Activated T-helper 2 cell treated with anti-CD3 and anti-CD28 coated beads, Interferon-gamma antibody, Interleukin-2, Interleukin-4, amounts not matched to agents 10 μg/mL and 5 μg/mL and 100 μg/mL, durations not matched to agents 14 hours and 24 hours and 36 hours (primary cell): Measurements from ENCODE around the gene MC1R. TPM values are rescaled to one million over a fixed set of nuclear protein-coding genes. Genes with fewer than 3 reads are reported as not detected.
"Not testable (repeated sequence)": the region's sequence is repeated elsewhere in the genome, so short reads cannot be mapped to it uniquely, and the experiment has no call there.

Source experiments
- DNase-seq: peaks from one replicate; pipeline ENCODE4 v3.0.0; 2021; ENCODE audit warnings: low spot score
- H3K27ac Mint-ChIP-seq: one replicate; pipeline ENCODE4 v1.8.0; 2021; ENCODE audit warnings: mixed read lengths
- H3K27me3 Mint-ChIP-seq: one replicate; pipeline ENCODE4 v1.8.0; 2021; ENCODE audit warnings: low read depth, mixed read lengths
- H3K36me3 Mint-ChIP-seq: one replicate; pipeline ENCODE4 v1.8.0; 2021; ENCODE audit warnings: low read depth, mixed read lengths
- H3K4me1 Mint-ChIP-seq: one replicate; pipeline ENCODE4 v1.8.0; 2021; ENCODE audit warnings: low read depth, mixed read lengths
- H3K4me3 Mint-ChIP-seq: one replicate; pipeline ENCODE4 v1.8.0; 2021; ENCODE audit warnings: low read depth, mild to moderate bottlenecking, moderate library complexity, mixed read lengths
- H3K9me3 Mint-ChIP-seq: one replicate; pipeline ENCODE4 v1.8.0; 2021; ENCODE audit warnings: mixed read lengths
- intact Hi-C: fragments of 100-400 bp; cut with micrococcal nuclease; formaldehyde crosslinking; loops from one replicate; pipeline ENCODE4 v1.15.1; 2023
- total RNA-seq: library from RNA; stranded (reverse); gene quantifications from 2 replicates; pipeline ENCODE4 v1.2.3, GENCODE V29; 2022

MC1R gene
- total RNA-seq: 5.8 and 6.2 TPM in 2 replicates

- Mint-ChIP-seq H3K27me3 (peaks cover 17% of the 10 kb centered on the region), H3K27ac (peak within 1 kb of the TSS; percentile 55), H3K9me3 (no peaks in the 10 kb centered on the region), H3K4me3 (peak within 1 kb of the TSS; percentile 65), H3K4me1 (peaks cover 29% of the 10 kb centered on the region), H3K36me3 (peaks cover 18% of the 10 kb centered on the region)
- intact Hi-C loops: no loop called here
- DNase-seq: no peak
These were observed at the start of gene MC1R for GRCh38 chr16:89918453-89919347. MC1R (plus strand) TSS chr16:89918862; CDS start chr16:89919259, 397 bp downstream.

- Mint-ChIP-seq H3K36me3 (peaks cover 19% of the 10 kb centered on the region), H3K4me1 (peaks cover 3% of the 10 kb centered on the region), H3K9me3 (peaks cover 2% of the 10 kb centered on the region), H3K27me3 (no peaks in the 10 kb centered on the region), H3K27ac (no peak overlapping the region), H3K4me3 (no peak overlapping the region)
- no peak for DNase-seq
- intact Hi-C loops: no loop called here
These were observed 48.8 kb upstream of the MC1R start for GRCh38 chr16:89869911-89870310.

- H3K36me3 Mint-ChIP-seq: peaks cover 20% of the 10 kb centered on the region
- H3K4me1 Mint-ChIP-seq: peaks cover 7% of the 10 kb centered on the region
- intact Hi-C loops: no loop called here
- peaks cover 7% of the 10 kb centered on the region for H3K9me3 Mint-ChIP-seq
- no peaks in the 10 kb centered on the region for H3K27me3 Mint-ChIP-seq
- no peak overlapping the region for H3K4me3 Mint-ChIP-seq
- no peak overlapping the region for H3K27ac Mint-ChIP-seq
- no peak for DNase-seq
These were observed 48.2 kb upstream of the MC1R start for GRCh38 chr16:89870440-89870839.

- H3K27me3 Mint-ChIP-seq: no peaks in the 10 kb centered on the region
- H3K27ac Mint-ChIP-seq: no peak overlapping the region
- peaks cover 25% of the 10 kb centered on the region for H3K36me3 Mint-ChIP-seq
- peaks cover 7% of the 10 kb centered on the region for H3K9me3 Mint-ChIP-seq
- peaks cover 7% of the 10 kb centered on the region for H3K4me1 Mint-ChIP-seq
- no peak for DNase-seq
- intact Hi-C loops: no loop called here
- peak overlapping the region; percentile 17 for H3K4me3 Mint-ChIP-seq
These were observed 46.8 kb upstream of the MC1R start for GRCh38 chr16:89871895-89872294.

GRCh38 chr16:89873109-89873971 is 45.3 kb upstream of the MC1R start, which contains the start of gene TCF25:
TCF25 (plus strand) TSS chr16:89873592; CDS start chr16:89873668, 76 bp downstream.
- intact Hi-C loops: loop anchor here (1.0 kb wide), 1 partner anchor 9 kb away; no protein-coding TSS in a partner anchor
- DNase-seq: peak; percentile 84
- Mint-ChIP-seq H3K27me3 (no peaks in the 10 kb centered on the region), H3K4me1 (peaks cover 7% of the 10 kb centered on the region), H3K9me3 (peaks cover 7% of the 10 kb centered on the region), H3K36me3 (peaks cover 27% of the 10 kb centered on the region), H3K27ac (peak within 1 kb of the TSS; percentile 99), H3K4me3 (peak within 1 kb of the TSS; percentile 93)

- H3K36me3 Mint-ChIP-seq: peaks cover 34% of the 10 kb centered on the region
- peak; percentile 90 for DNase-seq
- H3K9me3 Mint-ChIP-seq: peaks cover 7% of the 10 kb centered on the region
- H3K27ac Mint-ChIP-seq: peak overlapping the region; percentile 99
- H3K27me3 Mint-ChIP-seq: no peaks in the 10 kb centered on the region
- H3K4me3 Mint-ChIP-seq: peak overlapping the region; percentile 93
- H3K4me1 Mint-ChIP-seq: peaks cover 7% of the 10 kb centered on the region
- intact Hi-C loops: loop anchor here (1.0 kb wide), 1 partner anchor 10 kb away; no protein-coding TSS in a partner anchor
These were observed 44.5 kb upstream of the MC1R start for GRCh38 chr16:89873972-89874689.

- DNase-seq, H3K27me3 Mint-ChIP-seq, H3K4me3 Mint-ChIP-seq, H3K9me3 Mint-ChIP-seq, H3K27ac Mint-ChIP-seq, intact Hi-C loops, H3K4me1 Mint-ChIP-seq: not testable (repeated sequence)
- peaks cover 60% of the 10 kb centered on the region for H3K36me3 Mint-ChIP-seq
These were observed 39.5 kb upstream of the MC1R start for GRCh38 chr16:89879123-89879522.

- DNase-seq: no peak
- H3K9me3 Mint-ChIP-seq: no peaks in the 10 kb centered on the region
- H3K4me3 Mint-ChIP-seq: no peak overlapping the region
- H3K27me3 Mint-ChIP-seq: no peaks in the 10 kb centered on the region
- intact Hi-C loops: no loop called here
- H3K36me3 Mint-ChIP-seq: peaks cover 61% of the 10 kb centered on the region
- no peak overlapping the region for H3K27ac Mint-ChIP-seq
- H3K4me1 Mint-ChIP-seq: no peaks in the 10 kb centered on the region
These were observed 37.9 kb upstream of the MC1R start for GRCh38 chr16:89880477-89881367.

GRCh38 chr16:89881368-89881730 is 37.3 kb upstream of the MC1R start:
- H3K36me3 Mint-ChIP-seq: peaks cover 60% of the 10 kb centered on the region

GRCh38 chr16:89883346-89884040 is 35.2 kb upstream of the MC1R start:
- H3K9me3 Mint-ChIP-seq: no peaks in the 10 kb centered on the region
- no peak overlapping the region for H3K4me3 Mint-ChIP-seq
- DNase-seq: no peak
- peaks cover 66% of the 10 kb centered on the region for H3K36me3 Mint-ChIP-seq
- intact Hi-C loops: no loop called here
- no peaks in the 10 kb centered on the region for H3K4me1 Mint-ChIP-seq
- no peak overlapping the region for H3K27ac Mint-ChIP-seq
- H3K27me3 Mint-ChIP-seq: no peaks in the 10 kb centered on the region

More at GRCh38 chr16:89881368-89881730, 37.3 kb upstream of the MC1R start:
- Mint-ChIP-seq H3K4me3 (no peak overlapping the region), H3K27ac (no peak overlapping the region), H3K4me1 (no peaks in the 10 kb centered on the region), H3K9me3 (no peaks in the 10 kb centered on the region), H3K27me3 (no peaks in the 10 kb centered on the region)
- intact Hi-C loops: no loop called here
- no peak for DNase-seq

GRCh38 chr16:89884041-89884421 is 34.6 kb upstream of the MC1R start:
- no peak overlapping the region for H3K27ac Mint-ChIP-seq
- no peaks in the 10 kb centered on the region for H3K9me3 Mint-ChIP-seq
- no peak for DNase-seq
- peaks cover 64% of the 10 kb centered on the region for H3K36me3 Mint-ChIP-seq
- H3K4me1 Mint-ChIP-seq: no peaks in the 10 kb centered on the region
- no peaks in the 10 kb centered on the region for H3K27me3 Mint-ChIP-seq
- intact Hi-C loops: no loop called here
- H3K4me3 Mint-ChIP-seq: no peak overlapping the region
